ENCODE results near the gene SSR3.
"Not testable (repeated sequence)": the region's sequence is repeated elsewhere in the genome, so short reads cannot be mapped to it uniquely, and the experiment has no call there.

SSR3 gene

GRCh38 chr3:156589806-156590205, 34.9 kb upstream of the SSR3 start:
- H3K27ac ChIP-seq (ENCODE audit: low read length); H3K4me1 ChIP-seq (ENCODE audit: control insufficient read depth, insufficient read depth, low read length); H3K36me3 ChIP-seq (ENCODE audit: control insufficient read depth, insufficient read depth, low read length); H3K4me3 ChIP-seq (ENCODE audit: low read length); DNase-seq (ENCODE audit: low read depth, low spot score); H3K27me3 ChIP-seq (ENCODE audit: control insufficient read depth, insufficient read depth, low read length); H3K9me3 ChIP-seq (ENCODE audit: control insufficient read depth, insufficient read depth, low read length): not testable (repeated sequence)
- WGBS (ENCODE audit: insufficient coverage, insufficient read length): no CpG with 5 or more reads among the region's 5 CpGs

GRCh38 chr3:156587760-156588069, 32.8 kb upstream of the SSR3 start:
- Histone ChIP-seq H3K27ac (ENCODE audit: low read length) (no peak overlapping the region), H3K36me3 (ENCODE audit: control insufficient read depth, insufficient read depth, low read length) (no peaks in the 10 kb centered on the region), H3K27me3 (ENCODE audit: control insufficient read depth, insufficient read depth, low read length) (no peaks in the 10 kb centered on the region), H3K9me3 (ENCODE audit: control insufficient read depth, insufficient read depth, low read length) (no peaks in the 10 kb centered on the region), H3K4me1 (ENCODE audit: control insufficient read depth, insufficient read depth, low read length) (no peaks in the 10 kb centered on the region), H3K4me3 (ENCODE audit: low read length) (no peak overlapping the region)
- no peak for DNase-seq (ENCODE audit: low read depth, low spot score)
- WGBS (ENCODE audit: insufficient coverage, insufficient read length): no CpG with 5 or more reads among the region's 1 CpG

GRCh38 chr3:156586905-156587759, 32.2 kb upstream of the SSR3 start:
- H3K4me3 ChIP-seq (ENCODE audit: low read length): no peak overlapping the region
- no peak overlapping the region for H3K27ac ChIP-seq (ENCODE audit: low read length)
- H3K27me3 ChIP-seq (ENCODE audit: control insufficient read depth, insufficient read depth, low read length): no peaks in the 10 kb centered on the region
- no CpG with 5 or more reads among the region's 5 CpGs for WGBS (ENCODE audit: insufficient coverage, insufficient read length)
- no peak for DNase-seq (ENCODE audit: low read depth, low spot score)
- no peaks in the 10 kb centered on the region for H3K36me3 ChIP-seq (ENCODE audit: control insufficient read depth, insufficient read depth, low read length)
- no peaks in the 10 kb centered on the region for H3K9me3 ChIP-seq (ENCODE audit: control insufficient read depth, insufficient read depth, low read length)
- H3K4me1 ChIP-seq (ENCODE audit: control insufficient read depth, insufficient read depth, low read length): no peaks in the 10 kb centered on the region

- H3K36me3 ChIP-seq (ENCODE audit: control insufficient read depth, insufficient read depth, low read length): no peaks in the 10 kb centered on the region
- H3K4me1 ChIP-seq (ENCODE audit: control insufficient read depth, insufficient read depth, low read length): no peaks in the 10 kb centered on the region
- no peak overlapping the region for H3K4me3 ChIP-seq (ENCODE audit: low read length)
- H3K27ac ChIP-seq (ENCODE audit: low read length): no peak overlapping the region
- no peaks in the 10 kb centered on the region for H3K27me3 ChIP-seq (ENCODE audit: control insufficient read depth, insufficient read depth, low read length)
- no peaks in the 10 kb centered on the region for H3K9me3 ChIP-seq (ENCODE audit: control insufficient read depth, insufficient read depth, low read length)
- DNase-seq (ENCODE audit: low read depth, low spot score): no peak
Observed at GRCh38 chr3:156583469-156583868, 28.6 kb upstream of the SSR3 start.

GRCh38 chr3:156582532-156583183, 27.7 kb upstream of the SSR3 start:
- DNase-seq (ENCODE audit: low read depth, low spot score): no peak
- H3K27ac ChIP-seq (ENCODE audit: low read length): no peak overlapping the region
- no peaks in the 10 kb centered on the region for H3K36me3 ChIP-seq (ENCODE audit: control insufficient read depth, insufficient read depth, low read length)
- H3K27me3 ChIP-seq (ENCODE audit: control insufficient read depth, insufficient read depth, low read length): no peaks in the 10 kb centered on the region
- H3K4me3 ChIP-seq (ENCODE audit: low read length): no peak overlapping the region
- no CpG with 5 or more reads among the region's 4 CpGs for WGBS (ENCODE audit: insufficient coverage, insufficient read length)
- H3K9me3 ChIP-seq (ENCODE audit: control insufficient read depth, insufficient read depth, low read length): no peaks in the 10 kb centered on the region
- H3K4me1 ChIP-seq (ENCODE audit: control insufficient read depth, insufficient read depth, low read length): no peaks in the 10 kb centered on the region

- no peaks in the 10 kb centered on the region for H3K9me3 ChIP-seq (ENCODE audit: control insufficient read depth, insufficient read depth, low read length)
- no peak for DNase-seq (ENCODE audit: low read depth, low spot score)
- no peaks in the 10 kb centered on the region for H3K4me1 ChIP-seq (ENCODE audit: control insufficient read depth, insufficient read depth, low read length)
- H3K27me3 ChIP-seq (ENCODE audit: control insufficient read depth, insufficient read depth, low read length): no peaks in the 10 kb centered on the region
- H3K4me3 ChIP-seq (ENCODE audit: low read length): no peak overlapping the region
- H3K27ac ChIP-seq (ENCODE audit: low read length): no peak overlapping the region
- H3K36me3 ChIP-seq (ENCODE audit: control insufficient read depth, insufficient read depth, low read length): no peaks in the 10 kb centered on the region
Observed at GRCh38 chr3:156581954-156582353, 27.0 kb upstream of the SSR3 start.

GRCh38 chr3:156581033-156581432, 26.1 kb upstream of the SSR3 start:
- H3K4me3 ChIP-seq (ENCODE audit: low read length): no peak overlapping the region
- no peak overlapping the region for H3K27ac ChIP-seq (ENCODE audit: low read length)
- H3K9me3 ChIP-seq (ENCODE audit: control insufficient read depth, insufficient read depth, low read length): no peaks in the 10 kb centered on the region
- H3K27me3 ChIP-seq (ENCODE audit: control insufficient read depth, insufficient read depth, low read length): no peaks in the 10 kb centered on the region
- H3K36me3 ChIP-seq (ENCODE audit: control insufficient read depth, insufficient read depth, low read length): no peaks in the 10 kb centered on the region
- WGBS (ENCODE audit: insufficient coverage, insufficient read length): no CpG with 5 or more reads among the region's 4 CpGs
- no peak for DNase-seq (ENCODE audit: low read depth, low spot score)
- H3K4me1 ChIP-seq (ENCODE audit: control insufficient read depth, insufficient read depth, low read length): no peaks in the 10 kb centered on the region

GRCh38 chr3:156579427-156579851, 24.5 kb upstream of the SSR3 start:
- Histone ChIP-seq H3K27me3 (ENCODE audit: control insufficient read depth, insufficient read depth, low read length) (no peaks in the 10 kb centered on the region), H3K27ac (ENCODE audit: low read length) (no peak overlapping the region), H3K9me3 (ENCODE audit: control insufficient read depth, insufficient read depth, low read length) (no peaks in the 10 kb centered on the region), H3K4me1 (ENCODE audit: control insufficient read depth, insufficient read depth, low read length) (no peaks in the 10 kb centered on the region; the same call in 1 of the 2 replicates), H3K4me3 (ENCODE audit: low read length) (no peak overlapping the region), H3K36me3 (ENCODE audit: control insufficient read depth, insufficient read depth, low read length) (no peaks in the 10 kb centered on the region)
- no peak for DNase-seq (ENCODE audit: low read depth, low spot score)
- no CpG with 5 or more reads among the region's 2 CpGs for WGBS (ENCODE audit: insufficient coverage, insufficient read length)

GRCh38 chr3:156577736-156578135, 22.8 kb upstream of the SSR3 start:
- Histone ChIP-seq H3K27me3 (ENCODE audit: control insufficient read depth, insufficient read depth, low read length) (no peaks in the 10 kb centered on the region), H3K4me3 (ENCODE audit: low read length) (no peak overlapping the region)
- no peak for DNase-seq (ENCODE audit: low read depth, low spot score)

GRCh38 chr3:156576651-156577348, 21.9 kb upstream of the SSR3 start:
- Histone ChIP-seq H3K9me3 (ENCODE audit: control insufficient read depth, insufficient read depth, low read length) (no peaks in the 10 kb centered on the region), H3K27me3 (ENCODE audit: control insufficient read depth, insufficient read depth, low read length) (no peaks in the 10 kb centered on the region), H3K27ac (ENCODE audit: low read length) (no peak overlapping the region), H3K4me3 (ENCODE audit: low read length) (no peak overlapping the region), H3K4me1 (ENCODE audit: control insufficient read depth, insufficient read depth, low read length) (no peaks in the 10 kb centered on the region; the same call in 1 of the 2 replicates), H3K36me3 (ENCODE audit: control insufficient read depth, insufficient read depth, low read length) (no peaks in the 10 kb centered on the region)
- WGBS (ENCODE audit: insufficient coverage, insufficient read length): no CpG with 5 or more reads among the region's 2 CpGs
- DNase-seq (ENCODE audit: low read depth, low spot score): no peak

More at GRCh38 chr3:156577736-156578135, 22.8 kb upstream of the SSR3 start:
- no peak overlapping the region for H3K27ac ChIP-seq (ENCODE audit: low read length)
- no peaks in the 10 kb centered on the region for H3K9me3 ChIP-seq (ENCODE audit: control insufficient read depth, insufficient read depth, low read length)
- H3K4me1 ChIP-seq (ENCODE audit: control insufficient read depth, insufficient read depth, low read length): no peaks in the 10 kb centered on the region; the same call in 1 of the 2 replicates
- no peaks in the 10 kb centered on the region for H3K36me3 ChIP-seq (ENCODE audit: control insufficient read depth, insufficient read depth, low read length)

Measured in iPS DF 6.9 (cell line).